K562 (cell line): ENCODE measurements around the gene KCNH2. TPM values are rescaled to one million over a fixed set of nuclear protein-coding genes. Genes with fewer than 3 reads are reported as not detected.

Experiments
- ADNP ChIP-seq: fragments of 200-800 bp; sonication (Bioruptor generic); IDR thresholded peaks from 2 replicates; pipeline ENCODE4 v1.6.1; 2016; ENCODE audit warnings: missing genetic modification characterization, missing compliant biosample characterization
- CC2D1A ChIP-seq: fragments of 450-650 bp; IDR thresholded peaks from 2 replicates; pipeline ENCODE4 v1.6.1; 2017; ENCODE audit warnings: mild to moderate bottlenecking
- CCAR2 ChIP-seq: fragments of 200-400 bp; formaldehyde crosslinking; IDR thresholded peaks from 2 replicates; pipeline ENCODE4 v1.6.1; 2017; ENCODE audit warnings: mild to moderate bottlenecking, low read depth, low read length
- E2F6 ChIP-seq, 2 experiments: IDR thresholded peaks; 2 replicates each; pipeline ENCODE4 v1.6.1; 2011; ENCODE audit warnings: borderline replicate concordance in 1 of 2, control low read depth in 1 of 2, low read depth in 1 of 2, low read length in 1 of 2, mild to moderate bottlenecking in 1 of 2, mixed read lengths in 1 of 2, moderate library complexity in 1 of 2; ENCODE audit not compliant: insufficient read depth in 1 of 2, insufficient read length in 1 of 2, poor library complexity in 1 of 2, severe bottlenecking in 1 of 2; ENCODE audit errors: extremely low read depth in 1 of 2
- GATAD2B ChIP-seq: fragments of 450-650 bp; IDR thresholded peaks from 2 replicates; pipeline ENCODE4 v1.6.1; 2017; ENCODE audit warnings: mild to moderate bottlenecking, borderline replicate concordance
- HSF4 ChIP-seq: fragments of 250-450 bp; sonication (Bioruptor Pico); IDR thresholded peaks from 2 replicates; pipeline ENCODE4 v2.1.2; 2022; ENCODE audit warnings: mild to moderate bottlenecking, moderate library complexity, borderline replicate concordance
- JUND ChIP-seq, 2 experiments: IDR thresholded peaks; 2 replicates in 1 of 2; 3 replicates in 1 of 2; pipeline ENCODE4 v1.6.1; 2011; ENCODE audit warnings: borderline replicate concordance in 2 of 2, low read depth in 2 of 2, low read length in 2 of 2, improper control_type of control experiment in 1 of 2, missing biosample characterization in 1 of 2, missing genetic modification characterization in 1 of 2, missing genetic modification reagents in 1 of 2
- L3MBTL2 ChIP-seq: fragments of 450-650 bp; IDR thresholded peaks from 2 replicates; pipeline ENCODE4 v1.6.1; 2016; ENCODE audit warnings: mild to moderate bottlenecking, moderate library complexity
- MCM2 ChIP-seq: fragments of 450-650 bp; IDR thresholded peaks from 2 replicates; pipeline ENCODE4 v1.6.1; 2017; ENCODE audit warnings: low read depth, mild to moderate bottlenecking
- NBN ChIP-seq: fragments of 450-650 bp; IDR thresholded peaks from 2 replicates; pipeline ENCODE4 v1.6.1; 2016; ENCODE audit warnings: low read depth, mild to moderate bottlenecking
- POLR2H ChIP-seq: IDR thresholded peaks from 2 replicates; pipeline ENCODE4 v1.6.1; 2016; ENCODE audit warnings: missing genetic modification characterization, low read depth, mild to moderate bottlenecking, control low read depth, missing compliant biosample characterization, moderate library complexity
- SPI1 ChIP-seq: IDR thresholded peaks from 2 replicates; pipeline ENCODE4 v1.6.1; 2011; ENCODE audit warnings: low read depth, low read length, control low read depth, borderline replicate concordance
- SRF ChIP-seq, 2 experiments: fragments of 250-450, 450-650 bp in 1 of 2; sonication (Bioruptor Pico) in 1 of 2; sonication (generic) in 1 of 2; formaldehyde crosslinking; IDR thresholded peaks; 2 replicates each; pipeline versions ENCODE4 v1.5.0 to v1.5.1; 2020 to 2022; ENCODE audit warnings: mild to moderate bottlenecking in 1 of 2, missing genetic modification reagents in 1 of 2
- SUPT5H ChIP-seq: fragments of 450-650 bp; IDR thresholded peaks from 2 replicates; pipeline ENCODE4 v1.6.1; 2016
- TAF15 ChIP-seq: fragments of 200-400 bp; formaldehyde crosslinking; IDR thresholded peaks from 2 replicates; pipeline ENCODE4 v1.6.1; 2017; ENCODE audit warnings: mild to moderate bottlenecking, low read depth, low read length, moderate library complexity
- TEAD1 ChIP-seq, 2 experiments: fragments of 450-650 bp in 1 of 2; sonication (generic) in 1 of 2; formaldehyde crosslinking; IDR thresholded peaks; 2 replicates each; pipeline versions ENCODE4 v1.4.0 to v1.8.0; 2020 to 2022; ENCODE audit warnings: mild to moderate bottlenecking in 2 of 2, missing genetic modification reagents in 1 of 2
- TSHZ1 ChIP-seq: fragments of 250-450 bp; sonication (Bioruptor Pico); IDR thresholded peaks from 2 replicates; pipeline ENCODE4 v1.4.0; 2020; ENCODE audit warnings: mild to moderate bottlenecking, moderate library complexity
- ZKSCAN8 ChIP-seq: fragments of 200-800 bp; sonication (Bioruptor generic); IDR thresholded peaks from 2 replicates; pipeline ENCODE4 v1.6.1; 2016; ENCODE audit warnings: missing genetic modification characterization, missing compliant biosample characterization
- ZNF134 ChIP-seq: fragments of 250-450 bp; sonication (Bioruptor Pico); conservative IDR thresholded peaks from 2 replicates; pipeline ENCODE4 v1.4.0; 2020
- ZNF140 ChIP-seq: fragments of 250-450 bp; sonication (Bioruptor Pico); IDR thresholded peaks from 2 replicates; pipeline ENCODE4 v1.8.0; 2021; ENCODE audit warnings: moderate library complexity, mild to moderate bottlenecking, inconsistent platforms
- ZNF217 ChIP-seq: sonication (generic); formaldehyde crosslinking; IDR thresholded peaks from 2 replicates; pipeline ENCODE4 v1.8.0; 2022; ENCODE audit warnings: mild to moderate bottlenecking, missing genetic modification reagents
- ZNF41 ChIP-seq: fragments of 250-450 bp; sonication (Bioruptor Pico); conservative IDR thresholded peaks from 2 replicates; pipeline ENCODE4 v1.4.0; 2020; ENCODE audit warnings: mild to moderate bottlenecking
- ZNF668 ChIP-seq: fragments of 250-450 bp; sonication (Bioruptor Pico); IDR thresholded peaks from 2 replicates; pipeline ENCODE4 v1.8.0; 2022; ENCODE audit warnings: mild to moderate bottlenecking, inconsistent platforms
- ZNF780A ChIP-seq: fragments of 250-450 bp; sonication (Bioruptor Pico); IDR thresholded peaks from 2 replicates; pipeline ENCODE4 v1.5.0; 2021; ENCODE audit warnings: mild to moderate bottlenecking
- polyA plus RNA-seq, 8 experiments: library from polyadenylated mRNA; depleted of rRNA in 4 of 8; stranded (reverse) in 5 of 8; unstranded in 3 of 8; fragments of >200 nt; fragmentation: Nextera tagmentation in 2 of 8; fragmentation: Illumina TruSeq in 1 of 8; extraction: Ambion mirVana in 2 of 8; extraction: Trizol in 1 of 8; gene quantifications; 2 replicates each; pipeline versions ENCODE4 v1.2.1 to v1.2.3, GENCODE V29; 2011 to 2014; ENCODE audit warnings: inconsistent platforms in 1 of 8, missing spikeins in 1 of 8
- total RNA-seq, 7 experiments: library from RNA; depleted of rRNA in 6 of 7; stranded (reverse); fragments of >200 nt in 6 of 7; fragmentation: Illumina TruSeq in 2 of 7; extraction: Trizol in 2 of 7; gene quantifications; 2 replicates each; pipeline versions ENCODE4 v1.2.1 to v1.2.3, GENCODE V29; 2011 to 2021; ENCODE audit warnings: low replicate concordance in 1 of 7

The KCNH2 gene
- total and polyA plus RNA-seq, 9 of the 15 experiments (the other 6 are each of a cell fraction or from before 2014, with no cell fraction given): 18.1 to 368 (median 218) TPM

- TF ChIP-seq POLR2H (no peak), NBN (peak; percentile 95), ADNP (tag) (no peak), ZNF668 (CRISPR knock-in tag) (peak; percentile 89), ZNF134 (CRISPR knock-in tag) (peak; percentile 63), HSF4 (CRISPR knock-in tag) (peak; percentile 91), GATAD2B (no peak), CC2D1A (peak; percentile 96), TSHZ1 (CRISPR knock-in tag) (peak; percentile 74), L3MBTL2 (peak; percentile 95), JUND (IDR thresholded peaks at IDR 0.05; ENCODE audit: borderline replicate concordance, low read depth, low read length) (peak; percentile 94), JUND (tag; IDR thresholded peaks at IDR 0.05; ENCODE audit: borderline replicate concordance, low read depth, low read length) (peak; percentile 90; the same call in 2 of the 3 replicates), TEAD1 (CRISPR knock-in tag; IDR thresholded peaks at IDR 0.05) (peak; percentile 90 to 98), ZNF41 (CRISPR knock-in tag) (peak; percentile 87), ZKSCAN8 (CRISPR knock-in tag) (peak; percentile 87), E2F6 (IDR thresholded peaks at IDR 0.05; ENCODE audit: borderline replicate concordance in 1 of 2, extremely low read depth in 1 of 2, insufficient read depth in 1 of 2, insufficient read length in 1 of 2, low read depth in 1 of 2, low read length in 1 of 2, poor library complexity in 1 of 2, severe bottlenecking in 1 of 2) (peak; percentile 22 to 63), SRF (CRISPR knock-in tag; IDR thresholded peaks at IDR 0.05) (no peak; a peak in 1 of 4 replicates), TAF15 (no peak), ZNF217 (no peak), ZNF780A (CRISPR knock-in tag) (no peak), CCAR2 (0 out of 2 replicates have a peak, but pooled peaks have one; percentile 31), MCM2 (no peak), SPI1 (peak; percentile 67; the same call in 1 of the 2 replicates), ZNF140 (CRISPR knock-in tag) (no peak), SUPT5H (peak; percentile 63)
These were observed 18.1 kb downstream of the KCNH2 start (continued) for GRCh38 chr7:150959739-150960734.
